GM18870 (cell line): ENCODE results near the gene FAM240A.

ENCODE experiments used
- ATAC-seq: cut with Tn5 transposase; IDR thresholded peaks from one replicate; pipeline ENCODE4 v1.9.1; 2021; ENCODE audit warnings: moderate library complexity; ENCODE audit not compliant: unreplicated experiment

The FAM240A gene

DNA sequence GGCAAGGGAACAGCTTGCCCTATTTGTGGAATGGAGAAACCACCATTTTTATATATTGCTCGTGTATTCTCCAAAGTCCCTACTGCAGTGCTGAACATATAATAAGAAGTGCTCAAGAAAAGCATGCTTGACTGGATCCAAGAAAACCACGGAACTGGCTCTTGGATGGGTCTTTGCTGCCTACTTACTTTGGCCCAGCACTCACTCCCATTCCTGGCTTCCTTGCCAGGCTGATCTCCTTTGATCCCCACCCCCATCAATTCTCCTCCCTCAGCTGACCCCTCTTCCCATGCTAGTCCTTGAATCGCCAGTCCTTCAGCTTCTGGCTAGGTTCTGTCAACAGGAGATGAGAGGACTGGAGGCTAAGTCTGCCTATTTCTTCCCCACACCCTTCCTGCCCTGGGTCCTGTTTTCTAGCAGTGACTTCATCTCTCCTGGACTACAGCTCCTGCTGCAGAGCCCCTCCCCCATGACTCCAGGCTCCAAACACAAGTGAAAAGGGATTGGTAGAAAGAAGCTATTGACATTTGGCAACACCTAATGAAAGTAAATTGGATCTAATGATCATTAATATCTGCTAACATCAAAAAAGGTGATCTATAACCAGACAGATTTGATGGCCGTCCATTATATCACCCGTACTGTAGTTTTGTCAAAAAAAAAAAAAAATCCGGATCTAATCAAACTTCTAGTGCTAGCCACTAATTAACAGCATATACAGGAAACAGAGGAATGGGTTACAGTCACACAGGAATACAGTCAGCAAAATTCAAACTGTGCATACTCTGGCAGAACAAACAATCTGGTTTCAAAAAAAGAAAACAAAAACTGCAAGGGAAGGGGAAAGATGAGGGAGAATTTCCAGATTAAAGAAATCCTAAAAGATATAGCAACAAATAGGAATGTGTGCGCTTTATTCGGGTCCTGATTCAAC lies 7.8 kb downstream of the FAM240A start:
- ATAC-seq, result no peak

DNA sequence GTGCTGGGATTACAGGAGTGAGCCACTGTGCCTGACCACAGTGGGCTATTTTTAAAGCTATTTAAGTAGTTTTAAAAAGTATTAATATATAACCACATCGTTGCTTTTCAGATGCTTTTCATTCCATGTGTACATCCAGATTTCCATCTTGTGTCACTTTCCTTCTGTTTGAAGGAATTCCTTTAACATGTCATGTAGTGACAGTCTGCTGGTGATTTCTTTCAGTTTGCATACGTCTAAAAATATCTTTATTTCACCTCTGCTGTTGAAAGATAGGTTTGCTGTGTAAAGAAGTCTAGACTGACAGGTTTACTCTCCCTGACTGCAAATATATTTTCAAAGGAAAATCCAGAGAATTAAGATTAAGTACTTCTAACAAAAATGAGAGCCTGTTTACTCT lies 12.2 kb downstream of the FAM240A start:
- no peak for ATAC-seq

DNA sequence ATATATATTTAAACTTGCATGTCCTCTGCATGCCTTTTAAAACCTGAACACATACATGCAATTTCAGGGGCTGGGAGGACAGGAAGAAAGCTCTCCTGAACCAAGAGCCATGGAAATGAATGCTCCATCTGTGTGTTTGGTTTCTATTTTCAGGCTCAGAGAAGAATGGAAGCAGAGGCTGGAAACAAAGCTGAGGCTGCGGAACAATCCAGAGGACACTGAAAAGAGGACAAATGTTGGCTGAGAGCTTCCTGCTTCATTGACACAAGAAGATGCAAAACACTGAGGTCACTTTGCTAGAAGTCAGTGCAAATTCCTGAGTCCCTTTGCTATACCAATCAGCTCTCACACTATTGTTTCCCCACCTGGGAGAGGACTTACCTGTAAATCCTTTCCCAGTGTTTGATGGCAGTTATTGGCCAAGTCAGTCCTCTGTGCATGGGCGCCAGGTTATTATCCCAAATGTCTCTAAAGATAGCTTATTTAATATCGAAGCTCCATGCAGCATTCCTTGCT lies 12.7 kb downstream of the FAM240A start:
- ATAC-seq, result no peak

DNA sequence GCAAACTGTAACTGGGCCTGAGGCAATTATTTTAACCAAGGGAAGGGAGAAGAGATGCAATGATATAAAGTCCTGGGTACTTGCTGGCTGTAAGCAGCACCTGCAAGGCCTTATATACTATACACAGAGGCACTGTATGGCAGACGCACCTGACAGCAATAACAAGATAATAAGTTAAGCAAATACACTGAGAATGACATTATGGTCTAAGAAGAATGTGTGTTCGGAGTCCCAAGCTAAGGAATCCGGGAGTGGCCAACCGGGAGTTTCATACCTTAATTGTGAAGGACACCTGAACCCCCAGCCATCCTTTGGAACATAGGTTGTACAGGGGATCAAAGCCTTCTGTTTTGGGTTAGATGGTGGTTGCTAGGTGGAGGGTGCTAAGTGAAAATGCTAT lies 13.7 kb downstream of the FAM240A start:
- no peak for ATAC-seq

DNA sequence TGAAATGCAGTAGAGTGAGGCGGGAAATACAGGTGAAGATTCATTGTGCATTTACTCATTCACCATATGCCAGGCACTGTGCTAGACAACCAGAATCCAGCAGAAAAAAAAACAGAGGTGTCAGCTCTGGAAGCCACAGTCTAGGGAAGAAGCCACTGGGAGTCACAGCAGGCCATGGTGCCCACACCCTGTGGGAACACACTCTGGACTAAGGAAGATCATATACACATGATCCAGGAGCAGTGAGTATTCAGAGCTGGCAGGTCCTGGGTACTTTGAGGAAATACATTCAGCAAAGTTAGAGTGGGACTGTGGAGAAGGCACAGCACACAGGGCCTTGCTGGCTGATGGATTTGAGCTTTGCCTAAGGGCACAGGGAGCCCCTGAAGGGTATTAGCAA lies 14.8 kb downstream of the FAM240A start:
- ATAC-seq, result no peak

- no peak for ATAC-seq
Observed at GRCh38 chr3:46628901-46629369, 16.6 kb downstream of the FAM240A start.

DNA sequence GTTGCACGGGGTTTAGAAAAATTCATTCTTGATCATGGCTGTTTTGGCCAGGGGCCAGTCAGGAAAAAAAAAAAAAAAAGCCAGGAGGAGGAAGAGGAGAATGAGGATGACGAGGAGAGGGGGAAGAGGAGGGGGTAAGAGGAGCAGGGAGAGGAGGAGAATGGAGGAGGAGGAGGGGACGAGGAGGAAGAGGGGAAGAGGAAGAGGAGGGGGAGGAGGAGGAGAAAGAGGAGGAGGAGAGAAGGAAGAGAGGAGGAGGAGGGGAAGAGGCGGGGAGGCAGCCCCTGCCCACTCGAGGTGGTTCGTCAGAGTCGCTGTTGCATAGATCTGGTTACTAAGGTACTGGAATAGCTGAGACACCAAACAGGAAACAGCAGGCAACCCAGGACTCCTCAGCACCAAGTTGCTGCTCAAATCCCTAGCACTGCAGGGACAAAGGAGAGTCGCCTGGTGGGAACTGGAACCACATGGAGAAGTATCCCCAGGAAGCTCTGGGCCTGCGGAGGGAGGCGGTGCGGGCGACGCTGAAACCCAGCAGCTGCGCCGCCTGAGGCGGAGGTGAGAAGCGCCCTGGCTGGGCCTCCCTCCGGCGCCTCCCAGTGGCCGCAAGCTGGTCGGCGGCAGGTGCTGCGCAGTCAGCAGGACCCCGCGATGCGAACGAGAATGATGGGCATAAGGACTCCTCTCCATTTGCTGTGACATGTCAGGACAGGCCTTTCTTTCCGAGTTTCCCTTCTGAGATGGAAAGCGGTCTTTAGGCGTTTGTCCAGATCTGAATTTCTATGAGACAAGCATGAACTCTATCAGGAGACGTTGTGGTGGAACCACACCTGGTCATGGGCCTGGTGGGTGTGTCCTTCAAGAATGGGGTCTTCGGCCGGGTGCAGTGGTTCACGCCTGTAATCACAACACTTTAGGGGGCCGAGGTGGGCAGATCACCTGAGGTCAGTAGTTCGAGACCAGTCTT lies 17.5 kb downstream of the FAM240A start:
- ATAC-seq, result no peak

GRCh38 chr3:46632792-46633191 lies 20.5 kb downstream of the FAM240A start:
- no peak for ATAC-seq

DNA sequence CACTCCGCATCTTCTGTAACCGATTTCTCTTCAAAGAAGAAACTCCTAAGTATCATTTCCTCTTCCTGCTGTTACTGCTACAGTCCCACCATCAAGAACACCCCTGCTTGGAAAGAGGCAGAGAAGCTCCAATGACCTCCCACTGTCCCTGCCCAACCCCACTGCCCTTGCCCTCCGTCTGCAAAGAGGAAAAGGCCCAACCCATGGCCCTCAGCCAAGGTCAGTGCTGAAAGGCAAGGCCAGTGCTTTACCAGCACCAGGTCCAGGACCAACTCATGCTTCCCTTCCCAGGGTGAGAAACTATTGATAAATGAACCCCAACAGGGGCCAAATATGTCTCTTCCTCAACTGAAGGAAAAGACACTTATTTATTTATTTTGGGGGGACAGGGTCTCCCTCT lies 22.5 kb downstream of the FAM240A start:
- no peak for ATAC-seq

GRCh38 chr3:46639221-46639620 lies 26.9 kb downstream of the FAM240A start:
- ATAC-seq, result no peak

DNA sequence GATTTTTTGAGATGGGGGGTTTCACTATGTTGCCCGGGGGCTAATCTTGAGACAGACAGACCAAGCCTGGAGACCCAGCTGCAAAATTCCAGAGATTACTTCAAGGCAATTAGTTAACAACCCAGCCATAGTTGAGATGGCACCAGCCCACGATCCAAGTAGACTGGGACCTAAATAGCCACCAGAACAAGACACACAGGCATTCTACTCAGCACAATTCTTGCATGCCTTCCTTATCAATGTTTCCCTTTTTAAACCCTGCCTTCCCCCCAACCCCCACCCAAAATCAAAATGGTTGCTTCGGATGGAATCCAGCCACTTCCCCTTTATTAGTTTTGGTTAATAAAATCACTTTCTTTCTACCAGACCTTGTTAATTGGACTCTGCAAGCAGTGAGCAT lies 28.6 kb downstream of the FAM240A start:
- no peak for ATAC-seq

DNA sequence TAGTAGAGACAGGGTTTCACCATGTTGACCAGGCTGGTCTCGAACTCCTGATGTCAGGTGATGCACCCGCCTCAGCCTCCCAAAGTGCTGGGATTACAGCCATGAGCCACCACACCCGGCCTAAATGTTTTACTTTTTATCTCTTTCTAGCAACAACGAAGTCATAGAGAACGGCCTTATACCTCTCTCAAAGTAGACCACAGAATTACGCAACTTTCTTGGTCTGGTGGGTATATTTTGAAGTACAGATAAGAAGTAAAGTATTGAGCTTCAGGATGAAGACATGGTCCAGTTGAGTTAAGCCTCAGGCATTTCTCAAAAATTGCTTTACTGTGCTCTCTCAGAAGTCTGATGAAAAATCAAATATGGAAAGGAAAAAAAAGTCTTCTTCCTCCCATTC lies 30.6 kb downstream of the FAM240A start:
- no peak for ATAC-seq

GRCh38 chr3:46643701-46644100 lies 31.4 kb downstream of the FAM240A start:
- ATAC-seq, result no peak

DNA sequence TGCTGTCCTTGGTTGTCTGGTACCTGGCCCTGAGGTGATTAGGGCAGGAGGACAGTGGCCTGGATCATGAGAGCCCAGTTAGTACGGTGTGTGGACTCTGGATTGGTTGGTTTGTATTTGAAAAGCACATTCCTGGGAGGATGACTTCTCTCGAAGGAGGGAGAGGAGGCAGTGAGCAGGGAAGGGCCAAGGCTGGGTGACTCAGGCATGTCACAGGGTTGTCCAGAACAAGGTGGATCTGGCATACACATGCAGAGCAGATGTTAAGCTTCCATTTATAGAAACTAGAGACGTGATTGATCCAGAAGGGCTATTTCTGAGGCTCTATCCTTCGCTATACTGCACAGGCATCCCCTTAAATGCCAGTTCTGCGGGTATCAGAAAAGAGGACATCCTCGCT lies 34.4 kb downstream of the FAM240A start:
- ATAC-seq, result no peak

DNA sequence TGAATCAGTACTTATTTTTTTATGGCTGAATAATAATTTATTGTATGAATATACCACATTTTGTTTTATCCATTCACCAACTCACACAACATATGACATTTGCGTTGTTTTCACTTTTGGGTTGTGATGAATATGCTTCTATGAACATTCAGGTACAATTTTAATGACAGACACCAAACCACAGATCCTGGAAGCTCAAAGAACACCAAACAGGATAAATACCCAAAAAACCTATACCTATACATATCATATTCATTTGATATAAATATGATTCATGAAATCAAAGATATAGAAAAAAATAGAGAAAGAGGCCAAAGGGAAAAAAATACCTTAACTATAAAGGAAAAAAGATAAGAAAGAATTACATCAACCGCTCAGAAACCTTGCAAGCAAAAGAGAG lies 35.8 kb downstream of the FAM240A start:
- ATAC-seq, result no peak

GRCh38 chr3:46649436-46649835 lies 37.1 kb downstream of the FAM240A start:
- ATAC-seq, result no peak

DNA sequence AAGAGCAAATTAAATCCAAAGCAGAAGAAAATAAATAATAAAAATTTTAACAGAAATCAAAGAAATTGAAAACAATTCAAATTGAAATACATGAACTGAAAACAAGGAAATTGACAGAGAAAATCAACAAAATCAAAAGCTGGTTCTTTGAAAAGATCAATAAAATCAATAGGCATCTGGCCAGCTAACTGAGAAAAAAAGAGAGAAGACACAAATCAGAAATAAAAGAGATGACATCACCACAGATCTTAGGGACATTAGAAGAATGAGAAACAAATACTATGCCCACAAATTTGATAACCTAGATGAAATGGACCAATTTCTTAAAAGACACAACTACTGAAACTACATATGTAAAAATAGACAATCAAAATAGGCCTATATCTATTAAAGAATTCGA lies 38.8 kb downstream of the FAM240A start:
- ATAC-seq, result no peak

DNA sequence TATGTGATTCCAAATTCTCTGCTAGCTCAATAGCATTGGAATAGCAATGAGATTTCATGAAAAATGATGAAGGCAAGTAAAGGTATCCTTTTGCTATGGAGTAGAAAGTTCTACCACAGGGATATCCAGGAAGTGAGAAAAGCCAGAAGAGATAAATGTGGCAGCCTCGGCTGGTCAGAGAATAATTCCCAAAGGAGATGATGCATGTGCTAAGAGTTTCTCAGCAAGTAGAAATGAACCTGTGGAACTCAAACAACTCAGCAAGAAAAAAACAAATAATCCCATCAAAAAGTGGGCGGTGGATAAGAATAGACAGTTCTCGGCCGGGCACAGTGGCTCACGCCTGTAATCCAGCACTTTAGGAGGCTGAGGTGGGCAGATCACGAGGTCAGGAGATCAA lies 42.9 kb downstream of the FAM240A start:
- ATAC-seq, result no peak

DNA sequence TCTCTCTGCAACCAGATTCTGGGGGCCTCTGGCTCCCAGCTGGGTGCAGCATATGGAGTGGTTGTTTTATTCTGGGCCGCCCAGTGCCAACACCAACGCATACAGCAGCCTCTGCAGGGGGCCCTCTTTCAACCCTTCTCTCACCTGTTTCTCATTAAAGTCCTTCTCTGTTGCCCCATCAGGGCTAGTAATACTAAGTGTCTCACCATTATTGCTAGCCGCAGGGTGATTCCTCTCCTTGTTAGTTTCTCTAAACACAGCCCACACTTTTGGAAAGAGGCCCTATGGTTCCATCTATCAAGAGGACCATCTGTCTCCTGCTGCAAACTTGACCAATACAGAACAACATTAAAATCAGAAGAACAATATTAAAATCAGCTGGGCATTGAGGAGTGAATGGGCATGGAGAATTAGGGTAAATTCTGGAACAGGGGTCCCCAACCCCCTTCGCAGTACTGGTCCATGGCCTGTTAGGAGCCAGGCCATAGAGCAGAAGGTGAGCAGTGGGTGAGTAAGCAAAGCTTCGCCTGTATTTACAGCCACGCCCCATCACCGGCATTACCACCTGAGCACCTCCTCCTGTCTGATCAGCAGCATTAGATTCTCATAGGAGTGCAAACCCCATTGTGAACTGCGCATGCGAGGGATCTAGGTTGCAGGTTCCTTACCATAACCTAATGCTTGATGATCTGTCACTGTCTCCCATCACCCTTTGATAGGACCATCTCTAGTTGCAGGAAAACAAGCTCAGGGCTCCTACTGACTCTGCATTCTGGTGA lies 44.6 kb downstream of the FAM240A start:
- ATAC-seq, result no peak

GRCh38 chr3:46659285-46659684 lies 47.0 kb downstream of the FAM240A start:
- no peak for ATAC-seq

- ATAC-seq, result no peak
Observed at GRCh38 chr3:46660003-46660402, 47.7 kb downstream of the FAM240A start.
